GM19240 (cell line): Measurements from ENCODE around the gene AMIGO3.

Experiments used
- DNase-seq: peaks from one replicate; pipeline ENCODE4 v3.0.0; 2011; ENCODE audit warnings: low spot score; ENCODE audit not compliant: insufficient read length

The AMIGO3 gene

GRCh38 chr3:49668861-49669260, 50.6 kb downstream of the AMIGO3 start:
- DNase-seq = no peak

- no peak for DNase-seq
Observed at GRCh38 chr3:49668414-49668797, 51.1 kb downstream of the AMIGO3 start.

- no peak for DNase-seq
Observed at GRCh38 chr3:49667701-49668413, 51.6 kb downstream of the AMIGO3 start.
